GM18873 (cell line): ENCODE measurements around the gene B3GALT6.
"Not testable (repeated sequence)": the region's sequence is repeated elsewhere in the genome, so short reads cannot be mapped to it uniquely, and the experiment has no call there.

Experiments used
- ATAC-seq: cut with Tn5 transposase; IDR thresholded peaks from one replicate; pipeline ENCODE4 v1.9.1; 2021; ENCODE audit warnings: mild to moderate bottlenecking, moderate library complexity, moderate number of reproducible peaks; ENCODE audit not compliant: unreplicated experiment, low FRiP score

Gene B3GALT6

GRCh38 chr1:1242461-1243265 is 10.6 kb downstream of the B3GALT6 start:
- no peak for ATAC-seq

GRCh38 chr1:1243266-1243660 is 11.2 kb downstream of the B3GALT6 start:
- no peak for ATAC-seq

DNA sequence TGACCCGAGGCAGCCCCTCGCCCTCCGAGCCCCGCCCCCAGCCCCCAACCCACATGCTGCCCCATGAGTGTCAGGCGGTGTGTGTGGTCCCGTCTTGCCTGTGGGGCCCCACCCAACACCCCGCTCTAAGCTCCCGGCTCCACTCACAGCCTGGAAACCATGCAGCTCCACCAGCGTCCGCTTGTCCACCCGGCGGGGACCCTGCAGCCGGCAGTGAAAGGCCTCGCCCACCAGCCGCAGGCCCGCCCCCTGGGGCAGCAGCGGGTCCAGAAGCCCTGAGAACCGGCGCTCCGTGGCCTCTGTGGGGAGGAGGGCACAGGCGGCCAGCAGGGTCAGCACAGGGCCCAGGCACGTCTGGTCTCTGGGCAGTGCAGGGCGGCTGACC is 11.8 kb downstream of the B3GALT6 start:
- no peak for ATAC-seq

- no peak for ATAC-seq
These were observed 12.3 kb downstream of the B3GALT6 start for GRCh38 chr1:1244192-1244811.

DNA sequence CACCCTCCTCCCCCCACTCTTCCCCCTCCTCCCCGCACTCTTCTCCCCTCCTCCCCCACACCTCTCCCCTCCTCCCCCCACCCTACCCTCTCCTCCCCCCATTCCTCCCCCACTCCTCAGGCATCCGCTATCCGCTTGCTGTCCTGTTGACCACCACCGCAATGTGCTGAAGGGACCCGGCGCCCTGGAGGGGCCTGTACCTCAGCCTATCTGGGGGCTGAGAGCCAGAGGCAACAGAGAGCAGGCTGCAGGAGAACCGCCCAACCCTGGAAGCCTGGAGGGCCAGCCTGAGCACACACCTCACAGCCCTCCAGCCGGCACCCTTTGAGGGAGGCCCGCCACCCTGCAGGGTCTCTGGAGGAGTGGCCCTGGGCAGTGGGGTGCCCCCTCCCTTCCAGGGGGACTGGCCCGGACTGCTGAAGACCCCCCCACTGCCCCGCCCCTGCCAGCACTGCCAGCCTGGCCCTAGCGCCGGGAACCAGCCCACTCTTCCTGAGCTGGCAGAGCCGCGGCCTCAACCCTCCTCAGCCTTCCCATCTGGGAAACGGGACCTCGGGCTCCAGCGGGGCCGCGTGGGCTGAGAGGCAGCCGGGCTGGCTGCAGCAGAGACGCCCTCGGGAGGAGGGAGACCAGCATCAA is 13.3 kb downstream of the B3GALT6 start:
- no peak for ATAC-seq

- no peak for ATAC-seq
These were observed 14.0 kb downstream of the B3GALT6 start for GRCh38 chr1:1245817-1246576.

GRCh38 chr1:1246577-1247340 is 14.7 kb downstream of the B3GALT6 start, which contains the start of gene C1QTNF12:
TSS of gene C1QTNF12 (minus strand) at chr1:1246722. CDS start at chr1:1246690, 32 bp downstream.
- ATAC-seq: no peak

DNA sequence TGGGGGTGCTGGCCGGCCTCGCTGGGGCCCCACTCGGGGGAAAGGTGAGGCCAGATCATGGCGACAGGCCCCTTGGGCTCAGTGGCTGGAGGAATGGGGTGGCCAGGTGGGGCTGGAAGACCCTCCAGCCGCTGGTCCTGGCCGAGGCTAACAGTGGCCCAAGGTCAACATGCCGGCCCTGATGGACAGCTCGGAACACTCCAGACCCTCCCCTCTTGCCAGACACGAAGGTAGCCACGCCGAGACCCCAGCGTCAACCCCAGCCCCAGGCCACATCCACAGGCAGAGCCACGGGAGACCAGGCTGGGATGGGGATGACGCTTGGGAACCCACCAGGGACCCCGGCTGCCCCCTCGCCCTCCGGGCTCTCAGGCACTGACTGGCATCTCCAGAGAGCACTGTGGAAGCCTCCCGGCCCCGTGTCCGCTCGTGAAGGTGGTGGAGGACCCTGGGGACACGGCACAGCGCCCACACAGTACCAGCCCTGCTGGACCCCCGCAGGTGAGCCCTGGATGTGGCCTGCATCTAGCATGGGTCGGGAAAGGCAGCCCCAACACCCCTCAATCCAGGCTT is 15.4 kb downstream of the B3GALT6 start:
- ATAC-seq: no peak

GRCh38 chr1:1248009-1248913 is 16.2 kb downstream of the B3GALT6 start:
- ATAC-seq: not testable (repeated sequence)

DNA sequence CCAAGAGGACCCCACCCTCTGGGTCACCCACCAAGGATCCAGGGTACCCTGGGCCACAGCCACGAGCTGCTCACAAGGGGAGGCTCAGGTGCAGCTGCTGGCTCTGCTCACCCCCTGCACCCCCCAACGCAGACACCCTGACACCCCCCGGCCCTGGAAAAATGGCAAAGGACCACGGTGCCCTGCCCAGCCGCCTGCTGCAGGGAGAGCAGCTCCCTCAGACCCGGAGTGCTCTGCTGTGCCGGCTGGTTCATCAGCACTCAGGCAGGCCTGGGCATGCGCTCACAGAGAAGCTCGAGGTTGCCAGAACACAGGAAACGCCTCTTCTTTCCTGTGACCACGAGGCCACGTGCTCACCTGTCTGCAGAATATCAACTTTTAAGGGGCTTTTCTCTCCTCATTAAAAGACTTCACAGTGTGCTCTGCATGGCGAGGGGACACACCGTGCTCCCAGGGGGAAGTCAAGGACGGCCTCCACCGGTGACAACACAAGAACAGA is 18.8 kb downstream of the B3GALT6 start:
- no peak for ATAC-seq

GRCh38 chr1:1253314-1253713 is 21.3 kb downstream of the B3GALT6 start:
- no peak for ATAC-seq

DNA sequence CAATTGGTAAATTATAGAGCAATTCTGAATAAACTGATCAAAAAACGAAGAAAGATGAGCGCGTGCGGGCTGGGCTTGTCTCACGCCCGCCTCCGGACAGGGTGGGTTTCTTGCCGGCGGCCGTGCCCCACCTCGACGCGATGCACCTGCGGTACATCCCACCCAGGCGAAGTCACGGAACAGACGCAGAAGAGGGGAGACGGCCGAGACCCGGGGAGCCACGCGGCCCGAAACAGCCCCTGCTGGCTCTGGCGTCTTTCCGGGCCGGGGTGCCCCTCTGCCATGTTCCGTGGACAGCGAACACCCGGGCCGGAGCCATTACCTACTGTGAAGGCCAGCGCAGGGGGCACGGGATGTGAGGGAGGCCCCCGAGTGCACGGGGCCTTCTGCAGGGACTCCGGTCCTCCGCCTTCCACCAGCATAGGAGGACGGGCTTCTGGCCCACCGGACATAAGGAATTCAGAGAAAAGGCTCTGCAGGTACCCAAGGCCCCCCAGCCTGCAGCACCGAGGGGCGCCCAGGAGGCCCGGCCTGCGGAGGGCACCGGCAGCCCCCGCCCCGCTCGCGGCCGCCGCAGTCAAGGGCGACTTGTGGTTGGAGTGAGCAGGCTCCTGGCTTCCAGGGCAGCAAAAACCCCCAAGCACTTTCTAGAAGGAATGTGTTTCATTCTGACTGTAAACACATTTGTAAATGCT is 22.1 kb downstream of the B3GALT6 start:
- ATAC-seq: no peak

DNA sequence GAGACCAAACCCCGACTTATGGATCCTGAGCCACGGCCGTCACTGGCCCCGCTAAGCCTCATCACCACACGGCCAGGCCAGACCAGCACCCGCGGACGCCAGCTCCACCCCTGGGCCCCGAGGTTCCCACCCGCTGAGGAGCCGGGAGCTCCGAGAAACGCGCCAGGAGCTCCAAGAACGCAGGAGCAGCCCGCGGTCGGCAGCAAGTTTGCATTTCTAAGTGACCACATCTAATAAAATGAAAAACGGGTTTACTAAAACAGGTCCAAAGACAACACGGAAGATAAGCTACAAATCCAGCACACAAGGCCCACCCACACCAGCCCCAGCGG is 22.6 kb downstream of the B3GALT6 start:
- ATAC-seq: no peak

- ATAC-seq: no peak
These were observed 23.0 kb downstream of the B3GALT6 start for GRCh38 chr1:1255078-1255477.

- no peak for ATAC-seq
These were observed 23.6 kb downstream of the B3GALT6 start for GRCh38 chr1:1255611-1256010.

DNA sequence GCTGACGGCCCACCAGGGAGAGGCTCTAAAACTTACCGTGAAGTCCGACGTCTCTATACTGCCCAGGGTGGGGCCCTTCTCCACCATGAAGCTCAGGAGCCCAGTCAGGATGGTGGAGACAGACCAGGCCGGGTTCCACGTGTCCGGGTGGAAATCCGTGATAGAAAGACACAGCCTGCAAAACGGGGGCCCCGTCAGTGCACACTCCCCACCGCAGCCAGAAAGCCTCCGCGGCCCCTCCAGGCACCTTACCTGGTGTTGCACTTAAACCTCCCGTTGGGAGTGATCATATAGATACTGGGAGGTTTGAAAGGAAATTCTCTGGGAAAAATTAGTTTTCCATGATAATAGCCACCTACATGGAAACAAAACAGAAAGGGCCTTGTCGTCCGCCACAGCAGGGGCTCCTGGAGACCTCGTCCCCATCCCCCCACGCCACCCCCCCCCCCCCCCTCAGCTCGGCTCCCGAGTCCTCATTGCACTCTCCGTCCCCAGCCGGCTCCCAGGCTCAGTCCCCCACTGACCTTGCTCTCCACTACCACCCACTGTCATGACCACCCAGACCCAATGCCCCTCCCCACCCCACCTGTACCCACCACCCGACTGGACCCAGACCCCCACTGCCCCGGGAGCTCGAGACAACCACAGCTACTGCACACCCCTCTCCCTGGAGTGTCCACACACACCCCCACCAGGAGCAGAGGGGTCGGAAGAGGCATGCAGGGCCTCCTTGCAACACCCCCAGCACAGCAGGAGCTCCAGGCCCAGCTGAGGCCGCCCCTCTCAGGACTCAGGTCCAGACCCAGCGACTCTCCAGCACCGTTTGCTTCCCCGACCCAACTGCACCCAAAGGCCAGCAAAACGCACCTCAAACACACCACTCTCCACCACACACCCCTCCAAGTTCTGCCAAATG is 25.2 kb downstream of the B3GALT6 start:
- no peak for ATAC-seq

- ATAC-seq: no peak
These were observed 27.1 kb downstream of the B3GALT6 start for GRCh38 chr1:1259119-1259488.
